AG04450 (cell line): ENCODE measurements around the gene GCNT4. TPM values are rescaled to one million over a fixed set of nuclear protein-coding genes. Genes with fewer than 3 reads are reported as not detected.

Experiments
- CTCF ChIA-PET: fragments of 300-600, 350-600 bp; formaldehyde crosslinking; extraction: SDS; loops from one replicate; lab custom pipeline; 2022; ENCODE audit warnings: antibody characterized with exemption, inconsistent platforms; lab: Charles Lee
- POLR2A ChIA-PET: fragments of 350-600 bp; formaldehyde crosslinking; extraction: SDS; loops from one replicate; lab custom pipeline; 2021; ENCODE audit warnings: antibody characterized with exemption, inconsistent platforms; lab: Yijun Ruan, JAX
- DNase-seq: peaks from one replicate; pipeline ENCODE4 v3.0.0-alpha.2; 2011; ENCODE audit warnings: low read depth, low spot score
- H3K27ac ChIP-seq: one replicate; pipeline ENCODE4 v1.5.1; 2012; ENCODE audit warnings: low read depth, low read length, control low read depth
- H3K27me3 ChIP-seq: one replicate; pipeline ENCODE4 v1.6.0; 2012; ENCODE audit warnings: low read length; ENCODE audit not compliant: control insufficient read depth, insufficient read depth
- H3K4me3 ChIP-seq: 2 replicates; pipeline ENCODE4 v1.5.1; 2011; ENCODE audit warnings: mild to moderate bottlenecking, low read depth, low read length, control low read depth
- H3K9me3 ChIP-seq: 2 replicates; pipeline ENCODE4 v1.5.1; 2012; ENCODE audit warnings: low read length; ENCODE audit not compliant: control insufficient read depth, insufficient read depth
- CTCF ChIP-seq: IDR thresholded peaks from 2 replicates; pipeline ENCODE4 v1.5.1; 2011; ENCODE audit warnings: low read depth, low read length, control low read depth, inconsistent platforms
- polyA plus RNA-seq: library from polyadenylated mRNA; depleted of rRNA; stranded (reverse); fragments of >200 nt; gene quantifications from 2 replicates; pipeline ENCODE4 v1.2.3, GENCODE V29; 2011; rRNA removed
- small RNA-seq: library from RNA; depleted of rRNA; stranded (forward); fragments of <200 nt; gene quantifications from one replicate; pipeline ENCODE3, GENCODE V24; 2012; ENCODE audit warnings: low read depth; ENCODE audit not compliant: insufficient read length

The GCNT4 gene
- polyA plus RNA-seq, 1 experiment: 0.77 TPM

GRCh38 chr5:75010838-75011237 is 41.5 kb downstream of the GCNT4 start:
- CTCF ChIA-PET: no interaction called here
- no peaks in the 10 kb centered on the region for H3K9me3 ChIP-seq
- no peak overlapping the region for H3K27ac ChIP-seq
- no peak overlapping the region for H3K4me3 ChIP-seq
- DNase-seq: no peak
- POLR2A ChIA-PET: no interaction called here
- H3K27me3 ChIP-seq: no peaks in the 10 kb centered on the region
- TF ChIP-seq CTCF: no peak

GRCh38 chr5:75009556-75010345 is 42.6 kb downstream of the GCNT4 start:
- ChIA-PET CTCF (interaction anchor here (0.6 to 1.4 kb wide), 2 partner anchors 25 to 40 kb away, joined by 4 read pairs; no protein-coding TSS in a partner anchor), POLR2A (no interaction called here)
- Histone ChIP-seq H3K27ac (no peak overlapping the region), H3K27me3 (no peaks in the 10 kb centered on the region), H3K9me3 (peaks cover 4% of the 10 kb centered on the region; the same call in 1 of the 2 replicates), H3K4me3 (no peak overlapping the region)
- DNase-seq: no peak
- no peak for TF ChIP-seq CTCF

- no peak overlapping the region for H3K27ac ChIP-seq
- H3K9me3 ChIP-seq: peaks cover 4% of the 10 kb centered on the region; the same call in 1 of the 2 replicates
- no peak overlapping the region for H3K4me3 ChIP-seq
- ChIA-PET CTCF (interaction anchor here (0.7 kb wide), 1 partner anchor 353 kb away, joined by 3 read pairs; no protein-coding TSS in a partner anchor), POLR2A (no interaction called here)
- no peaks in the 10 kb centered on the region for H3K27me3 ChIP-seq
- no peak for TF ChIP-seq CTCF
- DNase-seq: peak; percentile 13
Measured at GRCh38 chr5:75006865-75007822, 45.2 kb downstream of the GCNT4 start.

- Histone ChIP-seq H3K27me3 (no peaks in the 10 kb centered on the region), H3K27ac (no peak overlapping the region), H3K4me3 (no peak overlapping the region), H3K9me3 (peaks cover 4% of the 10 kb centered on the region; the same call in 1 of the 2 replicates)
- DNase-seq: no peak
- no peak for TF ChIP-seq CTCF
- POLR2A ChIA-PET: no interaction called here
- CTCF ChIA-PET: interaction anchor here (0.7 kb wide), 1 partner anchor 20 kb away, joined by 3 read pairs; no protein-coding TSS in a partner anchor
Measured at GRCh38 chr5:75005561-75005960, 46.8 kb downstream of the GCNT4 start.

Small RNA genes within 50 kb of the gene (small RNA-seq; reads per million reads assigned to genes)
- not detected for gene AC093259.1

Other genes with a start within 250 kb of the GCNT4 start
- gene FAM169A, start 186.2 kb downstream of the GCNT4 start, polyA plus RNA-seq: 0.05 TPM in 1 of 2 replicates, not detected in the other
- gene ANKRD31, start 184.3 kb upstream of the GCNT4 start, polyA plus RNA-seq: 0.02 and 0.06 TPM in 2 replicates